HepG2 (cell line): ENCODE results near the gene VSIR. TPM values are rescaled to one million over a fixed set of nuclear protein-coding genes. Genes with fewer than 3 reads are reported as not detected.

ENCODE experiments used
- ATAC-seq: fragments of 200-7000 bp; cut with Tn5 transposase; 3 replicates; pipeline ENCODE4 v1.9.1; 2020; ENCODE audit warnings: mild to moderate bottlenecking, moderate library complexity
- BruUV-seq: library from RNA; stranded (reverse); fragments of 400-500 nt; replicated peaks from 2 replicates; lab custom pipeline; 2021; lab: Mats Ljungman, UMichigan
- CTCF ChIA-PET: fragments of 300-600 bp; formaldehyde crosslinking; extraction: SDS; loops from one replicate; lab custom pipeline; 2021; ENCODE audit warnings: low total read pairs, inconsistent platforms, low intra/inter-chr PET ratio; lab: Yijun Ruan, JAX
- POLR2A ChIA-PET: fragments of 350-600 bp; sonication (Branson Sonifier 250); formaldehyde crosslinking; loops from one replicate; lab custom pipeline; 2020; ENCODE audit warnings: antibody characterized with exemption, inconsistent platforms; lab: Yijun Ruan, JAX
- DNase-seq: peaks from one replicate; pipeline ENCODE4 v3.0.0-alpha.2; 2015; ENCODE audit warnings: low spot score
- FAIRE-seq: peaks from 3 replicates; lab custom pipeline; 2011; peaks lifted over from hg19 to GRCh38; lab: Jason Lieb, UNC
- H2AFZ ChIP-seq: one replicate; pipeline ENCODE4 v1.6.1; 2011; ENCODE audit warnings: low read length, inconsistent platforms
- H3K27ac ChIP-seq: fragments of 300-600 bp; 3 replicates; pipeline ENCODE4 v1.8.0; 2011; ENCODE audit warnings: mixed run types, mild to moderate bottlenecking, mixed read lengths, low read length, inconsistent platforms; ENCODE audit not compliant: insufficient read depth; ENCODE audit errors: extremely low read length
- H3K27me3 ChIP-seq, 2 experiments: fragments of 200-600 bp in 1 of 2; 2 replicates in 1 of 2; 3 replicates in 1 of 2; pipeline versions ENCODE4 v1.6.0 to v1.8.0; 2011; ENCODE audit warnings: low read length in 2 of 2, mild to moderate bottlenecking in 2 of 2, moderate library complexity in 2 of 2, inconsistent platforms in 1 of 2; ENCODE audit not compliant: insufficient read depth in 2 of 2, control insufficient read depth in 1 of 2
- H3K36me3 ChIP-seq, 2 experiments: fragments of 200-600 bp in 1 of 2; replicated peaks in 1 of 2; 2 replicates in 1 of 2; 3 replicates in 1 of 2; pipeline versions ENCODE4 v1.5.1 to v1.8.0; 2011; ENCODE audit warnings: low read length in 2 of 2, inconsistent platforms in 1 of 2; ENCODE audit not compliant: insufficient read depth in 2 of 2, control insufficient read depth in 1 of 2
- H3K4me1 ChIP-seq: 2 replicates; pipeline ENCODE4 v1.5.1; 2012; ENCODE audit warnings: low read length, inconsistent platforms; ENCODE audit not compliant: insufficient read depth
- H3K4me2 ChIP-seq: 2 replicates; pipeline ENCODE4 v1.6.0; 2011; ENCODE audit warnings: low read depth, low read length, inconsistent platforms
- H3K4me3 ChIP-seq, 3 experiments: fragments of 200-600 bp in 1 of 3; sonication (generic), shearing (Covaris generic) in 1 of 3; replicated peaks in 1 of 3; 2 replicates each; pipeline ENCODE4 v1.5.1; 2011 to 2016; ENCODE audit warnings: low read length in 3 of 3, inconsistent platforms in 2 of 3, low read depth in 2 of 3, mild to moderate bottlenecking in 2 of 3, control low read depth in 1 of 3, mixed read lengths in 1 of 3; ENCODE audit not compliant: insufficient read depth in 1 of 3
- H3K79me2 ChIP-seq: one replicate; pipeline ENCODE4 v1.6.1; 2011; ENCODE audit warnings: low read length, inconsistent platforms; ENCODE audit not compliant: insufficient read depth
- H3K9ac ChIP-seq: 2 replicates; pipeline ENCODE4 v1.6.0; 2011; ENCODE audit warnings: mild to moderate bottlenecking, low read depth, low read length, inconsistent platforms; ENCODE audit not compliant: insufficient read depth
- H3K9me3 ChIP-seq: 2 replicates; pipeline ENCODE4 v1.5.1; 2012; ENCODE audit warnings: mild to moderate bottlenecking, low read length
- H4K20me1 ChIP-seq: 2 replicates; pipeline ENCODE4 v1.6.0; 2011; ENCODE audit warnings: inconsistent platforms, mild to moderate bottlenecking, low read length, moderate library complexity; ENCODE audit not compliant: insufficient read depth
- AGO1 ChIP-seq: fragments of 200-400 bp; formaldehyde crosslinking; IDR thresholded peaks from 2 replicates; pipeline ENCODE4 v1.6.1; 2017; ENCODE audit warnings: mild to moderate bottlenecking, low read depth, low read length, moderate library complexity; ENCODE audit not compliant: poor library complexity, severe bottlenecking
- FLYWCH1 ChIP-seq: sonication (generic); formaldehyde crosslinking; IDR thresholded peaks from 2 replicates; pipeline ENCODE4 v1.8.1; 2023; ENCODE audit warnings: mild to moderate bottlenecking, missing genetic modification reagents
- HES4 ChIP-seq: sonication (generic); formaldehyde crosslinking; IDR thresholded peaks from 2 replicates; pipeline ENCODE4 v1.9.0; 2021; ENCODE audit warnings: mild to moderate bottlenecking, missing genetic modification reagents, borderline replicate concordance
- HHEX ChIP-seq: IDR thresholded peaks from 2 replicates; pipeline ENCODE4 v1.6.1; 2016; ENCODE audit warnings: control low read depth
- HMGA1 ChIP-seq: sonication (generic); formaldehyde crosslinking; conservative IDR thresholded peaks from 2 replicates; pipeline ENCODE4 v1.4.0; 2020; ENCODE audit warnings: missing genetic modification reagents
- HNRNPH1 ChIP-seq: fragments of 200-400 bp; formaldehyde crosslinking; optimal IDR thresholded peaks from 2 replicates; pipeline ENCODE3; 2017; ENCODE audit warnings: mild to moderate bottlenecking, low read depth, low read length
- SAFB2 ChIP-seq: sonication (generic); formaldehyde crosslinking; IDR thresholded peaks from 2 replicates; pipeline ENCODE4 v1.5.1; 2020; ENCODE audit warnings: missing genetic modification reagents, low read depth, mild to moderate bottlenecking, borderline replicate concordance
- SETDB1 ChIP-seq: sonication (generic); formaldehyde crosslinking; IDR thresholded peaks from 2 replicates; pipeline ENCODE4 v1.5.1; 2020; ENCODE audit warnings: missing genetic modification reagents, mild to moderate bottlenecking, borderline replicate concordance
- SOX13 ChIP-seq, 3 experiments: fragments of 450-650 bp in 1 of 3; sonication (generic) in 1 of 3; formaldehyde crosslinking in 1 of 3; IDR thresholded peaks in 2 of 3; conservative IDR thresholded peaks in 1 of 3; 2 replicates each; pipeline versions ENCODE4 v1.5.0 to v1.6.1; 2016 to 2020; ENCODE audit warnings: antibody characterized with exemption in 1 of 3, mild to moderate bottlenecking in 1 of 3, missing compliant biosample characterization in 1 of 3, missing genetic modification reagents in 1 of 3, moderate library complexity in 1 of 3
- ZMYM3 ChIP-seq: sonication (generic); formaldehyde crosslinking; IDR thresholded peaks from 2 replicates; pipeline ENCODE4 v1.5.1; 2020; ENCODE audit warnings: mild to moderate bottlenecking, missing genetic modification reagents
- ZNF205 ChIP-seq: IDR thresholded peaks from 2 replicates; pipeline ENCODE4 v1.6.1; 2018; ENCODE audit warnings: missing biosample characterization, missing genetic modification reagents
- ZNF274 ChIP-seq: sonication (generic); formaldehyde crosslinking; IDR thresholded peaks from 2 replicates; pipeline ENCODE4 v1.5.1; 2020; ENCODE audit warnings: mild to moderate bottlenecking, missing genetic modification reagents
- ZNF432 ChIP-seq: sonication (generic); formaldehyde crosslinking; IDR thresholded peaks from 2 replicates; pipeline ENCODE4 v1.5.0; 2020; ENCODE audit warnings: missing genetic modification reagents, mild to moderate bottlenecking, borderline replicate concordance
- ZNF652 ChIP-seq: IDR thresholded peaks from 2 replicates; pipeline ENCODE4 v1.6.1; 2016; ENCODE audit warnings: low read depth, borderline replicate concordance
- WGBS: methylation state at CpG from one replicate; pipeline ENCODE4 v1.1.6; 2017; ENCODE audit warnings: low lambda C conversion rate; 5-methylcytosine and 5-hydroxymethylcytosine counted together
- in situ Hi-C: cut with HindIII; loops from 2 replicates; pipeline ENCODE4 v1.10.0; 2017; ENCODE audit warnings: low pct_unique_long_range_greater_than_20kb; ENCODE audit not compliant: extremely low pct_ligation_motif_present
- intact Hi-C: fragments of 100-400 bp; cut with micrococcal nuclease; formaldehyde crosslinking; loops from one replicate; pipeline ENCODE4 v1.10.0; 2022; ENCODE audit not compliant: unreplicated experiment
- polyA plus RNA-seq, 8 experiments: library from polyadenylated mRNA; depleted of rRNA in 3 of 8; stranded (reverse) in 7 of 8; unstranded in 1 of 8; fragments of >200 nt; fragmentation: Illumina TruSeq in 4 of 8; extraction: Trizol in 4 of 8; gene quantifications; 2 replicates each; pipeline versions ENCODE4 v1.2.1 to v1.2.3, GENCODE V29; 2011 to 2016; ENCODE audit warnings: low read depth in 4 of 8, missing spikeins in 1 of 8, mixed read lengths in 1 of 8; ENCODE audit not compliant: insufficient read depth in 1 of 8
- total RNA-seq, 5 experiments: library from RNA; depleted of rRNA; stranded (reverse); fragments of >200 nt; fragmentation: Illumina TruSeq; extraction: Trizol; gene quantifications; 2 replicates each; pipeline ENCODE4 v1.2.3, GENCODE V29; 2016; ENCODE audit warnings: low read depth in 1 of 5
- TF ChIP-seq, protein P1 (sequence below): IDR thresholded peaks from 2 replicates; pipeline ENCODE4 v1.6.1; 2016; ENCODE audit warnings: missing genetic modification reagents, missing compliant biosample characterization
- TF ChIP-seq, protein P2 (sequence below): sonication (generic); formaldehyde crosslinking; IDR thresholded peaks from 2 replicates; pipeline ENCODE4 v1.4.0; 2020; ENCODE audit warnings: missing genetic modification reagents, borderline replicate concordance

The VSIR gene
- total and polyA plus RNA-seq, 2 of the 13 experiments (the other 11 are each of a cell fraction or from before 2014, with no cell fraction given): 0.44 to 3.2 TPM

DNA sequence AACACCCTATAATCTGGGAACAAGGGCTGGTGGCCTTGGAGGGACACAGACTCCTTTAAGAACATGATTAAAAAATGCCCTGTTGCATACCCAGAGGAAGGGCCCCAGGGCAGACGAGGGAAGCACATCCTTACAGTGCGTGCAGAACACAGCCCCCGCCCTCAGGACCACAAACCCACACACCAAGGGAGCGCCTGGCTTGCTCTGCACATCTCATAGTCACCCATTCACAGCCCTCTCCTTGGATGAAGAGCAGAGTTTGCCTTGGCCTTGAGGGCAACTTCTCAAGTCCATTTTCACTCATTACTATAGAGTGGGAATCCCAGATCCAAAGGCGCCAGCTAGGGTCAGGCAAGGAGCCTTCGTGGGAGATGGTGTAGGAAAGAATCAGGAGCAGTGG lies 6.3 kb upstream of the VSIR start (continued):
- TF ChIP-seq SETDB1 (no peak), AGO1 (no peak), SOX13 (IDR thresholded peaks at IDR 0.05) (no peak), SOX13 (CRISPR knock-in tag; conservative IDR thresholded peaks at IDR 0.05 in 1 of 2, IDR thresholded peaks at IDR 0.05 in 1 of 2) (no peak)

DNA sequence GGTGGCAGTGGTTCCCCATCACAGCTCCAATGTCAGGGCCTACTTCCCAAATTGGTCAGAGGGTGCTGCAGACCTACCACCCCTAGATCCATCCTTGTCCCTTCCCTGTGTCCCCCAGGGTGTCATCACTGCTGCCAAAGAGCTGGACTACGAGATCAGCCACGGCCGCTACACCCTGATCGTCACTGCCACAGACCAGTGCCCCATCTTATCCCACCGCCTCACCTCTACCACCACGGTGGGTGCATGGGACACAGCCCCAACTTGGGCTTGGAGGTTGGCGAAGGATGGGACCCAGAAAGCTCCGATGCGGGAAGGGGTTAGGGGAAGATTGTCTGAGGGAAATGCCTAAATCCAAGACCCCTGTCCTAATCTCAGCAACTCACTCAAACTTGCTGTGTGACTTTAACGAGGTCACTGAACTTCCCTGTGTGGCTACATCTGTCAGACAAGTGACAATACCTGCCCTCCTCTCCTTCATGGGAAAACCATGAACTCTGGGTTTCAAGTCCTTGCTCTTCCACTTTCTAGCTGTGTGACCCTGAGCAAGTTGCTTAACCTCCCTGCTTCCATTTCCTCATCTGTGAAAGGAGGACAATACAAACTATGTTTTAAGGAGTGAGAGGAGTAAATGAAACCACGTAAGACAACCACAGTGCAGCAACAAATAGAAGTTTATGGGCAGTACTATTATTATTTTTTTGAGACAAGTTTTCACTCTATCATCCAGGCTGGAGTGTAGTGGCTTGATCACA lies 4.9 kb upstream of the VSIR start:
- CTCF ChIA-PET: no interaction called here
- POLR2A ChIA-PET: no interaction called here
- Histone ChIP-seq H3K27ac (no peak overlapping the region), H3K36me3 (no peaks in the 10 kb centered on the region), H2AFZ (no peak overlapping the region), H3K9ac (no peak overlapping the region), H3K4me1 (peaks cover 6% of the 10 kb centered on the region; the same call in 1 of the 2 replicates), H3K4me2 (no peak overlapping the region), H3K27me3 (peaks cover 0 to 70% of the 10 kb centered on the region in 2 experiments; a peak in 4 of 5 replicates), H3K79me2 (no peaks in the 10 kb centered on the region), H3K9me3 (no peaks in the 10 kb centered on the region), H3K4me3 (no peak overlapping the region), H4K20me1 (no peaks in the 10 kb centered on the region)
- FAIRE-seq: no peak
- 35% methylated on average over 9 of the region's 11 CpGs for WGBS
- no peak for DNase-seq
- in situ Hi-C loops: no loop called here
- intact Hi-C loops: no loop called here
- TF ChIP-seq HNRNPH1 (no peak), HHEX (CRISPR knock-in tag) (no peak), SAFB2 (CRISPR knock-in tag) (no peak), FLYWCH1 (no peak), HES4 (no peak), ZNF274 (CRISPR knock-in tag) (no peak), HMGA1 (no peak), ZMYM3 (CRISPR knock-in tag) (no peak), SETDB1 (no peak), ZNF205 (CRISPR knock-in tag) (no peak), ZNF432 (CRISPR knock-in tag) (no peak), ZNF652 (CRISPR knock-in tag) (no peak)
- TF ChIP-seq, protein P1, sequence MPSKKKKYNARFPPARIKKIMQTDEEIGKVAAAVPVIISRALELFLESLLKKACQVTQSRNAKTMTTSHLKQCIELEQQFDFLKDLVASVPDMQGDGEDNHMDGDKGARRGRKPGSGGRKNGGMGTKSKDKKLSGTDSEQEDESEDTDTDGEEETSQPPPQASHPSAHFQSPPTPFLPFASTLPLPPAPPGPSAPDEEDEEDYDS (CRISPR knock-in tag): no peak
- TF ChIP-seq, protein P2, sequence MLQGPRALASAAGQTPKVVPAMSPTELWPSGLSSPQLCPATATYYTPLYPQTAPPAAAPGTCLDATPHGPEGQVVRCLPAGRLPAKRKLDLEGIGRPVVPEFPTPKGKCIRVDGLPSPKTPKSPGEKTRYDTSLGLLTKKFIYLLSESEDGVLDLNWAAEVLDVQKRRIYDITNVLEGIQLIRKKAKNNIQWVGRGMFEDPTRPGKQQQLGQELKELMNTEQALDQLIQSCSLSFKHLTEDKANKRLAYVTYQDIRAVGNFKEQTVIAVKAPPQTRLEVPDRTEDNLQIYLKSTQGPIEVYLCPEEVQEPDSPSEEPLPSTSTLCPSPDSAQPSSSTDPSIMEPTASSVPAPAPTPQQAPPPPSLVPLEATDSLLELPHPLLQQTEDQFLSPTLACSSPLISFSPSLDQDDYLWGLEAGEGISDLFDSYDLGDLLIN (CRISPR knock-in tag): no peak
- no TSS peak for BruUV-seq
- ATAC-seq: no peak
